HG03103 (cell line): ENCODE results near the gene NDUFS1.
"Not testable (repeated sequence)": the region's sequence is repeated elsewhere in the genome, so short reads cannot be mapped to it uniquely, and the experiment has no call there.

Source experiments
- ATAC-seq: cut with Tn5 transposase; IDR thresholded peaks from one replicate; pipeline ENCODE4 v1.9.1; 2021; ENCODE audit warnings: low read depth; ENCODE audit not compliant: unreplicated experiment

NDUFS1 gene

DNA sequence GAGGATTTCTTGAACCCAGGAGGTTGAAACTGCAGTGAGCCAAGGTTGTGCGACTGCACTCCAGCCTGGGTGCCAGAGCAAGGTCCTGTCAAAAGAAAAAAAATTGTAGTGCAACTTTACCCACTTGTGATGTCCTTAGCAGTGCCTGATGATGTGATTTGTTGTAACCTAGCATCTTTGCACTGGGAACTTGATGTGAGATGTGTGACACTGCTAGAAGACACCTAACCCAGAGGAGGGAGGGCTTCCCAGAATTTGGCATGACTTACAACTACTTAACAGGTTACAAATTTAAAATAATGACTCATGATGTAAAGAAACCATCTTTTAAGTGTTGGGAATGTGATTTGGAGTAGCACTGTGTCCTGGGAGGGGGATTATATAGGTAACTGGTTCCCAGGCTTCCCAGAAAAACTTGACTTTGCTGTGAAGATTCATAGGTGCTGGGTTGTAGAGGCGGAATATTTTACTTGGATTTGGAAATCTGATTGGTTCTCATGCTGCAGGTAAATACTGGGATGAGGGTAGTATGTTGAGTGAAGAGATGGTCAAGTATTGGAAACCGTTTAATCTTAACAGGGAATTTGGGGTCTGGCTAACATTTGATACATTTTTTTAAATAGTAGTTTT is 4.1 kb upstream of the NDUFS1 start:
- no peak for ATAC-seq

DNA sequence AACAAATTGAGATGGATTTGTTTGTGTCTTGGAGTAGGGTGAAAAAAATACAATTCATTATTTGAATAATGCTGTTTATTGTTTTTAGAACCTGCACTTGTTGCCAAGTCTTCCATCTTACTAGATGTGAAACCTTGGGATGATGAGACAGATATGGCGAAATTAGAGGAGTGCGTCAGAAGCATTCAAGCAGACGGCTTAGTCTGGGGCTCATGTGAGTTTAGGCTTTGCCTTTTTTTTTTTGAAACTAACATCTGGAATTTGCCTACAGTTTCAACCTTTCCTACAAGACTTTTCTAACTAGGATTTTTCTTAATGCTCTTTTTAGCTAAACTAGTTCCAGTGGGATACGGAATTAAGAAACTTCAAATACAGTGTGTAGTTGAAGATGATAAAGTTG is 3.2 kb upstream of the NDUFS1 start:
- not testable (repeated sequence) for ATAC-seq

DNA sequence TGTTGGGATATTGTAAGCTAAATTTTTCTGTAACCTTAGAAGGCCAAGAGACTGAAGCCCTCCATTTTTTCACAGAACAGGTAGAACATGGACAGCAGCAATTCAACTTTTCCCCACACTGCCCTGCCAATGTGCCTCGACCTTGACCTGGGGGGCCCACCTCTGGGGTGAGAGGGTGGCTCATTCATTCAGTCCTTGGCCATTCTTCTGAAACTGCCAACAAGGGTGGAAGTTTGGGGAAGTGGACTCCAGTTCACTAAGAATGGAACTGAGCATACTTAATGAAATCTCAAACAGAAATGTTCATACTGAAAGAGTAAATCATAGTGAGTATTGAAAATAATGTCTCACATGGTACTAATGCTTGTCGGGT is 1.5 kb upstream of the NDUFS1 start:
- ATAC-seq = no peak

DNA sequence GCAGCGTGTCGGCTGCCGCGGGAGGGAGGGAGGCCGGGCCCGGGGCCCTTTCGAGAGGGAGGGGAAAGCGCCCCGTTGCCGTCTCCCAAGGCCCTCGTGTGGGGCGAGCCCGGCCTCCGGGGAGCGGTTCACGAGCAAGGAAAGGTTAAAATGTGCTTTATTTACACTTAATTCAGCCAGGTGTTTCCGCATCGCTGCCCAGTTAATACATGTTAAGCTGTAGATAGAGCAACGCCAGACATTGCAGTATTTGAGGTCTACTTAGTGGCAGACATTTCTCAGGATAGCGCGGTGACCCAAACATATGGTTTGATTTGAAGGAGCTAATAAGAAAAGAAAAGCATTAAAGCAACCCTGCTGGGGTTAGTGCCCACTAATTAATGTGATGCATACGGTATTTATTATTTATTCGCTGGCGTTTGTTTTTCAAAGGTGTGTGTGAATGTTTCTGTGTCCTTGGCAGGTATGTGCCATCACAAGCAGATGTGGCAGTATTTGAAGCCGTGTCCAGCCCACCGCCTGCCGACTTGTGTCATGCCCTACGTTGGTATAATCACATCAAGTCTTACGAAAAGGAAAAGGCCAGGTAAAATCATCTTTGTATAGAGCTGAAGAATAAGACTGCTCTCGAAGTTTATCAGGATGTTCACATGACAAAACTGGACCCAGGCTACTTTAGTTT is 1.0 kb upstream of the NDUFS1 start:
- ATAC-seq = peak; percentile 37

DNA sequence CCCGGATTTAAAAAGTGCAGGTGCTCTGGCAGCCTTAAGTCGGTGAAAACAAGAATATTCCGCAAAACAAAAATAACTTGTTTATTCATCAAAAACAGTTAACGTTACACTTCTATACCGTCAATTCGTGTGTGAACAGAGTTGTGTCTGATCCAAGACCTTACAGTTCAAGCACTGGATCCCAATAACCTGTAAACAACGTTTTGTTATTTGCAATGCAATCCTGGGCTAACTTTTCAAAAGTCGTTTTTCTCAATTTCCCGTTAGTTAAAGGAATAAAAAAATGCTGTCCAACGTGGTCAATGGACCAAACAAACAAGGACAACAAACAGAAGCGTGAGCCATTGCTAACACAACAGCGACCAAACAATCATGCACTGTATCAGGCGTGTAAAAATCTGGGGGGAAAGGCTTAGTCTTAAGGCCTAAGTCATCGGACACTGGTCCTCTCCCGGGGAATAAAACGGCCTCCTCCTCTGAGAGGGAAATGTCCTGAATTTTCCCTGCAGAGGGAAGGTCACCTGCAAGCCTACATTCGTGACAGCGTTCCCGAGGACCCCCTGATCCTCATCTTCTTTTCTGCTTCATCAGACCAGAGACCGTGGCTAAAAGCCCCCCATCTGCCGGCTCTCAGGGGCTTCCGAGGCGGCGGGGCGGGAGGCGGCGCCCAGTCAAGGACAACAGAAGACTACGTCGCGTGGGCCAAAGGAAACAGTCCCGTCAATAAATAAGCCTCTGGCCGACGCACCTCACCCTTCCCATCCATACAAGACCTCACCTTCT is 490 bp downstream of the NDUFS1 start:
- ATAC-seq = peak; percentile 2

DNA sequence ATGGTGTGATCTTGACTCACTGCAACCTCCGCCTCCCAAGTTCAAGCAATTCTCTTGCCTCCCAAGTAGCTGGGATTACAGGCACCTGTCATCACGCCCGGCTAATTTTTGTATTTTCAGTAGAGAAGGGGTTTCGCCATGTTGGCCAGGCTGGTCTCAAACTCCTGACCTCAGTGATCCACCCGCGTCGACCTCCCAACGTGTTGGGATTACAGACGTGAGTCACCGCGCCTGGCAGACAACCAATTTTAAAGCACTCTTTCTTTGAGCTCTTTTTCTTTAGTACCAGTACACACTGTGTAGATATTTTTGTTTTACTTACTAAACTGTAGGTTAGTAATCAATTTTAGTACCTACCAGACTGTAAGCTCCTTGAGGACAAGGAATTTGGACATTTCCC is 2.2 kb downstream of the NDUFS1 start:
- not testable (repeated sequence) for ATAC-seq

DNA sequence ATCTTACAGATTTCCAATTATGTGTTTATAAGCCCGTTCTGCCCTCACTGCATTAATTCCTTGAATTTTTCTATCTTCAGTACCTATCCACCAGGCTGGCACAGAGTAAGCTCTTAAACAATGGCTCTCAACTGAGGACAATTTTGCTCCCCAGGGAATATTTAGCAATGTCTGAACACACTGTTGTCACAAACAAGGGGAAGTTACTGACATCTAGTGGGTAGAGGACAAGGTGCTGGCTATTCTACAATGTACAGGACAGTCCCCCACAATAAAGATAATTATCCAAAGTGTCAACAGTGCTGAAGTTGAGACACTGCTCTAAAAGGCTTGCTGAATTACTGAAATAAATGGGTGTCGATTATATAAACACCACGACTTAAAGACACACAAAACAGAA is 5.0 kb downstream of the NDUFS1 start:
- ATAC-seq = no peak

DNA sequence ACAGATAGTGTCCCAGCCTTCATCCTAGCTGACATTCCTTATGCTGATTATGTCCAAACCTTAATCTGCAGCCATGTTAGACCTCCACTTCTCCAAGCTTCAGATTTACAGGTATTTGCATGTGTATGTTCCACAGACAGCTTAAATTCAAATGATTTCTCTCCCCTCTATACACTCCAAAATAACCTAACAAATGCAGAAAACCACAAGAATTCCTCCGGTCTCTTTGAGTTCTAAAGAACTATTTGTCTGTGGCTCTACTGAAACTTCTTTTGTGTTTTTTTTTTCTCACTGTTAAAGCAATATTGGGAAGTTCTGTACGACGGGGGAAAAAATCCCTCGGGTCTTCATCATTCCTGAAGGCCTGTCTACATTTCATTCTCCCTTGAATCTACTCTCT is 8.6 kb downstream of the NDUFS1 start:
- ATAC-seq = no peak

DNA sequence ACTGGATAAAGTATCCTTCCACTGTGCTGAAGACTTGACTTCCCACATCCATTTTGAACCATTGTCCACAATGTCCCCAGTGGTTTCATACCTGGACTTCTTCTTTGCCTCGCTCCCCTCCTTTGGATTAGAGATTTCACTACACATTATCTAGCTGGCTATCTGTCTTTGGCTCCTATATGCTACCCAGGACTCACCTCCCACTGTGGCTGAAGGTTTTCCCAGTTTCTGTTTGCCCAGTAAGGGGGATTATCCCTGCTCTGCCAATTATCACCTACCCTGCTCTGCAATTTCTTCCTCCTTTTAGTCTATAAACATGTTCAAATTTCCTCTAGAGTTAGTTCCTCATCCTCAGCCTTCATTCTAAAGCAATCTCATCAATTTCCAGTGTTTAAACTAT is 9.1 kb downstream of the NDUFS1 start:
- ATAC-seq = no peak

DNA sequence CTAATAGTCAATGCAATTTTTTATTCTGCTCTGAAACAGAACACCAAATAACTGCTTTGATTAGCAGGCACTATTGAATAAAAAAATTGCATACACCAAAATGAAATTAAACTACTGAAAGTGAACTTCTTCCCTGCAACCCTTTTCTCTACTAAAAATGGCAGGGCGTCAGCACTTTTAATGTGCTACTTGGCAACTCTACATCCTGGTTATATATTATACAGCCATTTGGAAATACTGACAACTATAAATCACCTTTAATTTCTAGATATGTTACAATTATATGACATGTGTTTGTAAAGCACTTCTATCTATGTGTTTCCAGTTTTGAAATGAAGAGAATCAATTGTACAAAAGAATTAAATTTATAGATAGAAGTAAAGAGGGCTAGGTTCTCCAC is 9.9 kb downstream of the NDUFS1 start:
- ATAC-seq = no peak

DNA sequence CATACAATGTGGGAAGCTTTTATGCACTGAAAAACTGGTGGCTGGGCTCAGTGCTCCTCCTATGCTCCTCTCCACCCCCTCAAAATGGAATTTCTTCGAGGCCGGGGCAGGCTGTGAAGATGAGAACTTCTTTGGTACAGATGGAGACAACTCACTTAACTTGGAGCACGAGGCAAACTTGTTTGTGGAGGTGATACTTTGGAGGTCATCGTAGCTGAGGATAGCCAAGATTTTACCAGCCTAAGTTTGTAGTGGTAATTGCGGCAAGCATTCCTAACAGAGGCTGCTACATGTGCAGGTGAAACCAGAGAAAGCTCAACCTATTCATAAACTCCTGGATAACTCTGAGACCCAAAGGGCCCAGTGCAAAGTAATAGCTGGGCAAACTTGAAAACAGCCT is 13.6 kb downstream of the NDUFS1 start:
- no peak for ATAC-seq

DNA sequence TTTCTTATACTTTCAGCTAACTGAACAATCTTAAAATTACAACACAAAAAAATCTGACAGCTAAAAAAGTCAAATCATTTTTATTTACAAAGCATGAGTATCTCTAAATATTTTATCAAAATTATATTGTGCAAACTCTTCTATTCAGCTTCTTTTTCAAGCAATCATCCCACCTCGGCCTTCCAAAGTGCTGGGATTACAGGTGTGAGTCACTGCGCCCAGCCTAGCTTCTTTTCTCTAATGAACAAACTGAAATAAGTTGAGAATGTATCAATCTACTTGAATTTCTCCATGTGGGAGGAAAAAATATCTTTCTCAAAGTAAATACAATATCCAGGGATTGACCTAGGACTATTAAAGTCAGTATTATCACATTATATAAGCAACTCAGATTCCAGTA is 14.9 kb downstream of the NDUFS1 start:
- no peak for ATAC-seq

DNA sequence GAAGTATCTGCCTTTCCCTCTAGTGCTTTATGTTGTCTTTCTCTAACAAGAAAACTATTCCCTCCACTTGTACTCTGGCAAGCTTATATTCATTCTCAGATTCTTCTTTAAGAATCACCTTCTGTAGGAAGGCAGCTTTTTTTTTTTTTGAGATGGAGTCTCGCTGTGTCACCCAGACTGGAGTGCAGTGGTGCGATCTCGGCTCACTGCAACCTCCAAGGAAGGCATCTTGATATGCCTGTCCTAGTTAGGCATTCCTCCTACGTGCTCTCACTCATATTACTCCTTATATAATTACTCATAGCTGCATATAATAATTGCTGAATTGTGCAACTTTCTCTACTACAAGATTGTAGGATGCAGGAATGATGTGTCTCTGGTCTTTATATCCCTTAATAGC is 15.8 kb downstream of the NDUFS1 start:
- ATAC-seq = no peak

DNA sequence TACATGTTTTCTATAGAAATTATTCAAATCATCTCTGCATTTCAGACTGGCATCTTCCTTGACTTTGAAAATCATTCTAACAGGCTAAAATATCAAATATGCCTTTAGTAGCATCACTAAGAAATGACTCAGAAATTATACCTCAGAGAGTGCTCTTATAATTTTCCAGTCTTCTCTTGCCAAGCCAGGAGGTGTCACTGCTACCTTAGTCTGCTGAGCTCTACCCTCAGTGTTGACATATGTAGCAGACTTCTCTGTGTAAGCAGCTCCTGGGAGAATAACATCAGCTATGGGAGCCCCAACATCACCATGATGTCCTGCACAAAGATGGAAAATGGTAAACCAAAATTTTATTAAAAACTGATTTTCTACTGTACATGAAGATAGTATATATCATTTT is 31.6 kb downstream of the NDUFS1 start:
- ATAC-seq = no peak

DNA sequence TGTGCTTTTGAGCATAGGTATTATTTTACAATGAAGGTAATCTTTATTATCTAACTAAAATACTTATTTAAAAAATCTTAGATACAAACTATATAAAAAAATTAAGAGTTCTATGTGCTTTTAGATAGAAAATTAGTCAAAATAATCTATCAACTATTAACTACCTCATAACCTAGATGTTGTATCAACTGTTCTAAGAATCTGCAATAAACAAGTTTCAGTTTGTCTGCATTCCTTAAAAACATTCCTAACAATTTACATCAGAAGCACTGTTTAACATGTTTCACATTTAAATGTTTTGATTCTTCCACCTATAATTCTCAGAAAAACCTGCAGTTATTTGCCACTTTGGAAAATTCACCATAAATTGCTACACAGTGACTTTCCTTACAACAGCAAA is 33.3 kb downstream of the NDUFS1 start:
- ATAC-seq = no peak

DNA sequence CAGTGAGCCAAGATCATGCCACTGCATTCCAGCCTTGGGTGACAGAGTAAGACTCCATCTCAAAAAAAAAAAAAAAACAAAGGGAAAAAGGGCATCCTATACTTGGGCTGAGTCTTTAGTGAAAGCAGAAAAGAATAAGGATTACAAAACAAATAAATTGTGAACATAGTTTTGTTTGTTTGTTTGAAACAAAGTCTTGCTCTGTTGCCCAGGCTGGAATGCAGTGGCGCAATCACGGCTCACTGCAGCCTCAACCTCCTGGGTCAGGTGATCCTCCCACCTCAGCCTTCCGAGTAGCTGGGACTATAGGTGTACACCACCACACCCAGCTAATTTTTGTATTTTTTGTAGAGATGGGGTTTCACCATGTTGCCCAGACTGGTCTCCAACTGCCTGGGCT is 36.7 kb downstream of the NDUFS1 start:
- ATAC-seq = not testable (repeated sequence)

DNA sequence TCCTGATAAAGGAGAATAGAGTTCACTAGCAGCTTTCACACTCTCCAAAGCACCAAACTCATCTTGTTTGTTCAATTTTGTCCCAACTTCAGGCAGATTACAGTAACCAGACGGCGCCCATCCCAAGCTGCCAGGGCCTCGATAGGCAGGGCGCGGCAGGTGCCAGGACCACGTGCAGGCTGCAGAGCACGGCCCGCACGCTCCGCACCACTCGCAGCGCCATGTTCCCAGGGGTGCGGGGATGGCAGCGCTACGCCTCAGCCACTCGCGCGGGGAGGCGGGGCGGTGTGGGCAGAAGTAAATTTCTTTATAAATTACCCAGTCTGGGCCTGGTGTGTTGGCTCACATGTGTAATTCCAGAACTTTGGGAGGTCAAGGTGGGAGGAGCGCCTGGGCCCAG is 43.0 kb downstream of the NDUFS1 start:
- no peak for ATAC-seq

DNA sequence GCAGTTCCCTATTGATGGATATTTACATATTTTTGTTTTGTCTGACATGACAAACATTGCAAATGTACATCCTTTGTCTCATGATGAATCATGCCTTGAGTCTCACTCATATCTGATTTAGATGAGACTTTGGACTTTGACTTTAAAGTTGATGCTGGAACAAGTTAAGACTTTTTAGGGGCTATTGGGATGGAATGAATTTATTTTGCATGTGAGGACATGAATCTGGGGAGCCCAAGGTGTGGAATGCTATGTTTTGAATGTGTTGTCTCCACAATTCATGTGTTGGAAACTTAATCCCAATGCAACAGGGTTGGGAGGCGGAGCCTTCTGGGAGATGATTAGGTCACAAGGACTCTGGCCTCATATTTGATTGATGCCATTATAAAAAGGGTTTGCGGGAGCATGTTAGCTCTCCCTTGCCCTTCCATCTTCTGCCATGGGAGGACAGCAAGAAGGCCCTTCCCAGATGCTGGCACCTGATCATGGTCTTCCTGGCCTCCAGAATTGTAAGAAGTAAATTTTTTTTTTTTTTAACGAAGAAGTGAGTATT is 44.1 kb downstream of the NDUFS1 start:
- ATAC-seq = no peak

DNA sequence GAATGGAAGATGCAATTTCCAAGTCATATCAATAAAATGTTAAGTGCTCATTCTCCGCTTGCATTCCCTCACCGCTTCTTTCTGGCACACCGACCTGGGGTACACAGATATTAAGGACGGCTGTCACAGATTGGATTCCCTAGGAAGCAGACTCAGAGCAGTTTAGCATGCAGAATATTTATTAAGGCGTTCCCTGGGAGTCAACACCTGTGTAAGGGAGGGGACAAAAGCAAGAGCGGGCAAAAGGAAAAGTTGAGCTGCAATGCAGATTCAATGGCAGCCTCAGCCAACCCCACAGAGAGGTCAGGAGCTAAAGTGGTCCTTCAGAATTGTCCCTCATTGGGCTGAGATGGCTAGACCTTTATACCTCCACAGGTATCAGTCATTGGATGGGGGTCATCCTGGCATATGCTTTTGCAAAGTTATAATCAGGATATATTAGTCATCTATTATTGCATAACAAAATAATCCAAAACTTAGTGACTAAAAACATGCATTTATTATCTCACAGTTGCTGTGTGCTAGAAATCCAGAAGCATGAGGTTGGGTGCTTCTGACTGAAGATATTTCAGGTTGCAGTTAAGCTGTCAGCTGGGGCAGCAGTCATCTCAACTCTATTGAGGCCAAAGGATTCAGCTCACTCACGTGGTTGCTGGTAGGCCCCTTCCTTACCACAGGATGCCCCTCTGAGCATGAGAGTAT is 46.2 kb downstream of the NDUFS1 start:
- ATAC-seq = no peak

DNA sequence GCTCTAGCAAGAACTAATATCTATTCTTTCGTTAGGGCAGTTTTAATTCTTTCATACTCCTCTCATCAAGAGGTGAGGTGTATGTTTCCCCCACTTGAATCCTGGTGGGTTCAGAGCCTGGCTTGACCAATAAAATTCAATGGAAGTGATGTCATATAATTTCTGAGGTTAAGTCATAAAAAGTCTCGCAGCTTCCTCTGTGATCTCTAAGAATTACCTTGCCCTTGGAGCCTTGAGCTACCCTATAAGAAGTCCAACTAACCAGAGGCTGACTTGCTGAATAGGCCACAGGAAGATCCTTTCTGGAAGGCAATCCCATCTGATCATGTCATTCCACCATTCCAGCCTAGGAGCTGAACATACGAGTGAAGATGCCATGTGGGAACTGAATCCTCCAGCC is 47.1 kb downstream of the NDUFS1 start:
- ATAC-seq = no peak

DNA sequence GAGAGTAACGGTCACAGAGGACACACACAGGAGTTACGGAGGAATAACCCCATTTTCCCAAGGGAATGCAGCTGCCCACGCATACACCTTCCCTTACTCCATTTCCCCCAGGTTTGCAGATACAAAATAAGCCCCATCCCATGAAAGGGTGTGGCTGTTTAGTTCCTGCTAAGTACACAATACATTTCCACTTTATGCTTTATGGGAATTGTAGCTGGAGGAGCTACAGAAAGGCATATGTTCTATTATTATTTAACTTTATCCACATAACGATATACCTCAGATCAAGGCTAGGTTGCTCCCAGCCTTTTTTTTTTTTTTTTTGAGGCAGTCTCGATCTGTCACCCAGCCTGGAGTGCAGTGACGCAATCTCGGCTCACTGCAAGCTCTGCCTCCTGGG is 50.5 kb downstream of the NDUFS1 start:
- no peak for ATAC-seq
